DOHH2 (cell line): Measurements from ENCODE around the gene PRM3.

ENCODE experiments used
- H3F3A ChIP-seq: fragments of 200-600 bp; sonication (generic), shearing (Covaris generic); 2 replicates; pipeline ENCODE4 v1.6.0; 2016; ENCODE audit warnings: antibody characterized with exemption, mild to moderate bottlenecking; ENCODE audit not compliant: control insufficient read depth, insufficient read depth
- H3K27ac ChIP-seq: fragments of 200-600 bp; sonication (generic); 2 replicates; pipeline ENCODE4 v1.5.1; 2014; ENCODE audit warnings: low read depth, mild to moderate bottlenecking, low read length, moderate library complexity
- H3K27me3 ChIP-seq: fragments of 200-600 bp; sonication (generic); 2 replicates; pipeline ENCODE4 v1.6.1; 2014; ENCODE audit warnings: mild to moderate bottlenecking, low read length, mixed read lengths; ENCODE audit not compliant: control insufficient read depth
- H3K36me3 ChIP-seq: fragments of 200-600 bp; sonication (generic); 2 replicates; pipeline ENCODE4 v1.6.1; 2014; ENCODE audit warnings: mild to moderate bottlenecking, low read length, moderate library complexity, mixed read lengths; ENCODE audit not compliant: control insufficient read depth
- H3K4me1 ChIP-seq: fragments of 200-600 bp; sonication (generic); 2 replicates; pipeline ENCODE4 v1.6.1; 2014; ENCODE audit warnings: mild to moderate bottlenecking, low read length, mixed read lengths; ENCODE audit not compliant: control insufficient read depth
- H3K4me2 ChIP-seq: fragments of 200-600 bp; sonication (generic); 2 replicates; pipeline ENCODE4 v1.6.0; 2014; ENCODE audit warnings: mild to moderate bottlenecking, low read length, moderate library complexity
- H3K4me3 ChIP-seq: fragments of 200-600 bp; sonication (generic); 2 replicates; pipeline ENCODE4 v1.5.1; 2014; ENCODE audit warnings: mild to moderate bottlenecking, low read length, mixed read lengths
- H3K79me2 ChIP-seq: fragments of 200-600 bp; sonication (generic); 2 replicates; pipeline ENCODE4 v1.6.1; 2014; ENCODE audit warnings: mild to moderate bottlenecking, low read length, mixed read lengths; ENCODE audit not compliant: control insufficient read depth
- H3K9me2 ChIP-seq: fragments of 200-600 bp; sonication (generic); replicated peaks from 2 replicates; pipeline ENCODE4 v1.6.1; 2014; ENCODE audit warnings: mild to moderate bottlenecking, low read length, mixed read lengths; ENCODE audit not compliant: control insufficient read depth
- H3K9me3 ChIP-seq: fragments of 200-600 bp; sonication (generic); 2 replicates; pipeline ENCODE4 v1.6.1; 2014; ENCODE audit warnings: antibody characterized with exemption, low read length, mixed read lengths; ENCODE audit not compliant: control insufficient read depth, insufficient read depth
- H4K20me1 ChIP-seq: fragments of 200-600 bp; sonication (generic); 2 replicates; pipeline ENCODE4 v1.6.0; 2014; ENCODE audit warnings: low read depth, mild to moderate bottlenecking, antibody characterized with exemption, low read length, moderate library complexity; ENCODE audit not compliant: control insufficient read depth, insufficient read depth
- EZH2phosphoT487 ChIP-seq: fragments of 200-600 bp; sonication (generic); IDR thresholded peaks from 2 replicates; pipeline ENCODE4 v1.6.1; 2017; ENCODE audit warnings: borderline replicate concordance, mild to moderate bottlenecking, antibody characterized with exemption, low read length, moderate library complexity, mixed read lengths
- TF ChIP-seq, protein P1 (sequence below): fragments of 200-600 bp; sonication (generic); IDR thresholded peaks from one replicate; pipeline ENCODE4 v1.5.1; 2014; ENCODE audit warnings: antibody characterized with exemption, mild to moderate bottlenecking, low read depth, low read length; ENCODE audit not compliant: poor library complexity, severe bottlenecking

Gene PRM3

DNA sequence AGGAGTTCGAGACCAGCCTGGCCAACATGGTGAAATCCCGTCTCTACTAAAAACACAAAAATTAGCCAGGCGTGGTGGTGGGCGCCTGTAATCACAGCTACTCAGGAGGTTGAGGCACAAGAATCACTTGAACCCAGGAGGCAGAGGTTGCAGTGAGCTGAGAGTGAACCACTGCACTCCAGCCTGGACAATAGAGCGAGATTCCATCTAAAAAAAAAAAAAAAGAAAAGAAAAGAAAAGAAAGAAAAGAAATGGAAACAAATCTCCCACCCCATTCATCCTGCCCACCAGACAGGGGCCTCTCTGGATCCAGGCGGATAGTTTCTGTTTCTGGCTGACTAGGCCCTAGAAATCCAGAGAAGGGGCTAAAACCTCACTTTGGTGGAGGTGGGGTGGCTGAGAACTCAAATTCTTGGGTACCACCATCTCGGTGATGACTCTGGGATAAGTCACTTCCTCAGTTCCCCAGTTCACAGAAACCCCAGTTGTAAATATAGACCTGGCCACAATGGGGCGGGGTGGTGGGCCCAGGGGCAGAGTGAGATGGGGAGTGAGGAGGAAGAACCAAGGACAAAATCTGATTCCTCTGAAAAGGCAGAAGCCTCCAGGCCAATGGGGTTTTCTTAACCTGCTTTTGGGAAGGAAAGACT lies 39.6 kb downstream of the PRM3 start:
- Histone ChIP-seq H3K4me3 (no peak overlapping the region), H3K4me2 (no peak overlapping the region), H4K20me1 (no peaks in the 10 kb centered on the region), H3K4me1 (peaks cover 17% of the 10 kb centered on the region), H3K9me3 (no peaks in the 10 kb centered on the region), H3K27me3 (peaks cover 35% of the 10 kb centered on the region), H3K36me3 (no peaks in the 10 kb centered on the region), H3F3A (no peaks in the 10 kb centered on the region), H3K27ac (no peak overlapping the region), H3K79me2 (no peaks in the 10 kb centered on the region), H3K9me2 (no peaks in the 10 kb centered on the region)
- TF ChIP-seq, protein P1, sequence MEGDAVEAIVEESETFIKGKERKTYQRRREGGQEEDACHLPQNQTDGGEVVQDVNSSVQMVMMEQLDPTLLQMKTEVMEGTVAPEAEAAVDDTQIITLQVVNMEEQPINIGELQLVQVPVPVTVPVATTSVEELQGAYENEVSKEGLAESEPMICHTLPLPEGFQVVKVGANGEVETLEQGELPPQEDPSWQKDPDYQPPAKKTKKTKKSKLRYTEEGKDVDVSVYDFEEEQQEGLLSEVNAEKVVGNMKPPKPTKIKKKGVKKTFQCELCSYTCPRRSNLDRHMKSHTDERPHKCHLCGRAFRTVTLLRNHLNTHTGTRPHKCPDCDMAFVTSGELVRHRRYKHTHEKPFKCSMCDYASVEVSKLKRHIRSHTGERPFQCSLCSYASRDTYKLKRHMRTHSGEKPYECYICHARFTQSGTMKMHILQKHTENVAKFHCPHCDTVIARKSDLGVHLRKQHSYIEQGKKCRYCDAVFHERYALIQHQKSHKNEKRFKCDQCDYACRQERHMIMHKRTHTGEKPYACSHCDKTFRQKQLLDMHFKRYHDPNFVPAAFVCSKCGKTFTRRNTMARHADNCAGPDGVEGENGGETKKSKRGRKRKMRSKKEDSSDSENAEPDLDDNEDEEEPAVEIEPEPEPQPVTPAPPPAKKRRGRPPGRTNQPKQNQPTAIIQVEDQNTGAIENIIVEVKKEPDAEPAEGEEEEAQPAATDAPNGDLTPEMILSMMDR, result no peak
- TF ChIP-seq EZH2phosphoT487, result no peak

DNA sequence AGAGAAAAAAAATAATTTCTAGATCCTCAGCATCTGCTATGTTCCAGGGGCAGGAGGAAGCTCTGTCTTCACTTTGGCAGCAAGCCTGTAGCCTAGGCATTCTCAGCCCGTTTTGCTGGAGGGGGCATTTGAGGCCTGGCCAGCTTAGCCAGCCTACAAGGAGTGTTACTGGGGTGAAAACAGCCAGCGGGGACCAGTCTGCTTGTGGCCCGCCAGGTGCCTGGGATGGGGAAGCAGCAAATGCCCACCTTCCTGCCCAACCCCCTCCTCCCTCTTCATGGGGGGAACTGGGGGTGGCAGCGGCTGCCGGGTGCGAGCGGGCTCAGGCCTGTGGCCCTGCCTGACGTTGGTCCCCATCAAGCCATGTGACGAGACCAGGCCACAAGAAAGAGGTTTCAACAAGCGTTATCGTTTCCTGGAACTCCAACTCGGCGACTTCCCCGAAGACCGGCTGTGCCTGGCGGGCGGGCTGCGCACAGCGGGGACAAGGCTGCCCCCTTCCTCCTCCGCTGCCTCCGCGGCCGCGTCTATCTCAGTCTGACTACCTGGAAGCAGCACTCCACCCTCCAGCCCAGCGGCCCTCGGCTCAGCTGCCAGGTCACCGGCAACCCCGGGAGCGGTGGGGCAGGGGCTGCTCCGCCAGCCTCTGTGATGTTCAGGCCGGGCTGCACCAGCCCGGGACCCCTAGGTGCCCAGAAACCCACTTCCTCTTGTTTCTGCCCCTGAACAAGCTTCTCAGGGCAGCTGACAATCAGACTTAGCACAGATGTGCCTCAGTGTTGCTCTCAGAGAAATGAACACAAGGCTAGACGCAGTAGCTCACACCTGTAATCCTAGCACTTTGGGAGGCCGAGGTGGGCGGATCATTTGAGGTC lies 40.3 kb downstream of the PRM3 start:
- peaks cover 17% of the 10 kb centered on the region for H3K4me1 ChIP-seq
- H3K9me3 ChIP-seq, result no peaks in the 10 kb centered on the region
- no peaks in the 10 kb centered on the region for H3K36me3 ChIP-seq
- H3K9me2 ChIP-seq, result no peaks in the 10 kb centered on the region
- H3K27ac ChIP-seq, result no peak overlapping the region
- H3K27me3 ChIP-seq, result peaks cover 38% of the 10 kb centered on the region
- no peaks in the 10 kb centered on the region for H3F3A ChIP-seq
- no peak overlapping the region for H3K4me3 ChIP-seq
- no peaks in the 10 kb centered on the region for H3K79me2 ChIP-seq
- H4K20me1 ChIP-seq, result no peaks in the 10 kb centered on the region
- peak overlapping the region; percentile 35; the same call in 1 of the 2 replicates for H3K4me2 ChIP-seq
- TF ChIP-seq, protein P1, result no peak
- no peak for TF ChIP-seq EZH2phosphoT487

DNA sequence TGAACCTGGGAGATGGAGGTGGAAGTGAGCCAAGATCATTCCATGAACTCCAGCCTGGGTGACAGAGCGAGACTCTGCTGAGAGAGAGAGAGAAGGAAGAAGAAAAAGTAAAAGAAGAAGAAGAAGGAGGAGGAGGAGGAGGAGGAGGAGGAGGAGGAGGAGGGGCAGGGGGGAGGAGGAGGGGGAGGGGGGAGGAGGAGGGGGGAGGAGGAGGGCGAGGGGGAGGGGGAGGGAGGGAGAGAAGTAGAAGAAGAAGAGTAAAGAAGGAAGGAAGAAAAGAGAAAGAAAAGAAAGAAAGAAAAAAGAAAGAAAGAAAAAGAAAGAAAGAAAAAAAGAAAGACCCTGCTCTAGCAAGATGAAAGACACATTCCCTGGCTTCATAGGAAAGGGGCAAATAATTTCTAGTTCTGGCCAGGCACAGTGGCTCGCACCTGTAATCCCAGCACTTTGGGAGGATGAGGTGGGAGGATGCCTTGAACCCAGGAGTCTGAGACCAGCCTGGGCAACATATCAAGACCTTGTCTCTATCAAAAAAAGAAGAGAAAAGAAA lies 41.1 kb downstream of the PRM3 start:
- no peaks in the 10 kb centered on the region for H4K20me1 ChIP-seq
- H3K27ac ChIP-seq, result no peak overlapping the region
- no peaks in the 10 kb centered on the region for H3F3A ChIP-seq
- H3K36me3 ChIP-seq, result no peaks in the 10 kb centered on the region
- H3K9me2 ChIP-seq, result no peaks in the 10 kb centered on the region
- no peaks in the 10 kb centered on the region for H3K79me2 ChIP-seq
- peaks cover 17% of the 10 kb centered on the region for H3K4me1 ChIP-seq
- H3K4me2 ChIP-seq, result no peak overlapping the region
- TF ChIP-seq, protein P1, result no peak
- no peak for TF ChIP-seq EZH2phosphoT487
- no peak overlapping the region for H3K4me3 ChIP-seq
- peaks cover 38% of the 10 kb centered on the region for H3K27me3 ChIP-seq
- no peaks in the 10 kb centered on the region for H3K9me3 ChIP-seq
